Activated naive CD8-positive, alpha-beta T cell treated with anti-CD3 and anti-CD28 coated beads for 36 hours (primary cell): ENCODE data around the gene L1CAM. TPM values are rescaled to one million over a fixed set of nuclear protein-coding genes. Genes with fewer than 3 reads are reported as not detected.
A peak's percentile ranks its signal among the peaks of the same experiment; 100 is the strongest.

Experiments used
- DNase-seq: peaks from one replicate; pipeline ENCODE4 v3.0.0; 2021
- H3K27ac Mint-ChIP-seq: one replicate; pipeline ENCODE4 v1.8.0; 2022; ENCODE audit warnings: mild to moderate bottlenecking, moderate library complexity, mixed read lengths
- H3K27me3 Mint-ChIP-seq: one replicate; pipeline ENCODE4 v1.8.0; 2022; ENCODE audit warnings: mild to moderate bottlenecking, mixed read lengths
- H3K36me3 Mint-ChIP-seq: one replicate; pipeline ENCODE4 v1.8.0; 2021; ENCODE audit warnings: mild to moderate bottlenecking, mixed read lengths
- H3K4me1 Mint-ChIP-seq: one replicate; pipeline ENCODE4 v1.8.0; 2021; ENCODE audit warnings: mixed read lengths
- H3K4me3 Mint-ChIP-seq: one replicate; pipeline ENCODE4 v1.8.0; 2022; ENCODE audit warnings: mild to moderate bottlenecking, moderate library complexity, mixed read lengths
- H3K9me3 Mint-ChIP-seq: one replicate; pipeline ENCODE4 v1.8.0; 2022; ENCODE audit warnings: mixed read lengths
- total RNA-seq, 2 experiments: library from RNA; stranded (reverse); gene quantifications; one replicate each; pipeline ENCODE4 v1.2.3, GENCODE V29; 2021

The L1CAM gene, protein sequence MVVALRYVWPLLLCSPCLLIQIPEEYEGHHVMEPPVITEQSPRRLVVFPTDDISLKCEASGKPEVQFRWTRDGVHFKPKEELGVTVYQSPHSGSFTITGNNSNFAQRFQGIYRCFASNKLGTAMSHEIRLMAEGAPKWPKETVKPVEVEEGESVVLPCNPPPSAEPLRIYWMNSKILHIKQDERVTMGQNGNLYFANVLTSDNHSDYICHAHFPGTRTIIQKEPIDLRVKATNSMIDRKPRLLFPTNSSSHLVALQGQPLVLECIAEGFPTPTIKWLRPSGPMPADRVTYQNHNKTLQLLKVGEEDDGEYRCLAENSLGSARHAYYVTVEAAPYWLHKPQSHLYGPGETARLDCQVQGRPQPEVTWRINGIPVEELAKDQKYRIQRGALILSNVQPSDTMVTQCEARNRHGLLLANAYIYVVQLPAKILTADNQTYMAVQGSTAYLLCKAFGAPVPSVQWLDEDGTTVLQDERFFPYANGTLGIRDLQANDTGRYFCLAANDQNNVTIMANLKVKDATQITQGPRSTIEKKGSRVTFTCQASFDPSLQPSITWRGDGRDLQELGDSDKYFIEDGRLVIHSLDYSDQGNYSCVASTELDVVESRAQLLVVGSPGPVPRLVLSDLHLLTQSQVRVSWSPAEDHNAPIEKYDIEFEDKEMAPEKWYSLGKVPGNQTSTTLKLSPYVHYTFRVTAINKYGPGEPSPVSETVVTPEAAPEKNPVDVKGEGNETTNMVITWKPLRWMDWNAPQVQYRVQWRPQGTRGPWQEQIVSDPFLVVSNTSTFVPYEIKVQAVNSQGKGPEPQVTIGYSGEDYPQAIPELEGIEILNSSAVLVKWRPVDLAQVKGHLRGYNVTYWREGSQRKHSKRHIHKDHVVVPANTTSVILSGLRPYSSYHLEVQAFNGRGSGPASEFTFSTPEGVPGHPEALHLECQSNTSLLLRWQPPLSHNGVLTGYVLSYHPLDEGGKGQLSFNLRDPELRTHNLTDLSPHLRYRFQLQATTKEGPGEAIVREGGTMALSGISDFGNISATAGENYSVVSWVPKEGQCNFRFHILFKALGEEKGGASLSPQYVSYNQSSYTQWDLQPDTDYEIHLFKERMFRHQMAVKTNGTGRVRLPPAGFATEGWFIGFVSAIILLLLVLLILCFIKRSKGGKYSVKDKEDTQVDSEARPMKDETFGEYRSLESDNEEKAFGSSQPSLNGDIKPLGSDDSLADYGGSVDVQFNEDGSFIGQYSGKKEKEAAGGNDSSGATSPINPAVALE
- total RNA-seq: under 1 TPM; 0.16 to 0.29 TPM

GRCh38 chrX:153885968-153886903 lies at the start of gene L1CAM:
Gene L1CAM, minus strand, starts transcription at chrX:153886173. Its CDS starts 10,337 bp downstream, at chrX:153875836.
- no peaks in the 10 kb centered on the region for H3K36me3 Mint-ChIP-seq
- peaks cover 31% of the 10 kb centered on the region for H3K27me3 Mint-ChIP-seq
- peaks cover 2% of the 10 kb centered on the region for H3K4me1 Mint-ChIP-seq
- no peak within 1 kb of the TSS for H3K27ac Mint-ChIP-seq
- H3K9me3 Mint-ChIP-seq: no peaks in the 10 kb centered on the region
- peak within 1 kb of the TSS; percentile 37 for H3K4me3 Mint-ChIP-seq
- no peak for DNase-seq

DNA sequence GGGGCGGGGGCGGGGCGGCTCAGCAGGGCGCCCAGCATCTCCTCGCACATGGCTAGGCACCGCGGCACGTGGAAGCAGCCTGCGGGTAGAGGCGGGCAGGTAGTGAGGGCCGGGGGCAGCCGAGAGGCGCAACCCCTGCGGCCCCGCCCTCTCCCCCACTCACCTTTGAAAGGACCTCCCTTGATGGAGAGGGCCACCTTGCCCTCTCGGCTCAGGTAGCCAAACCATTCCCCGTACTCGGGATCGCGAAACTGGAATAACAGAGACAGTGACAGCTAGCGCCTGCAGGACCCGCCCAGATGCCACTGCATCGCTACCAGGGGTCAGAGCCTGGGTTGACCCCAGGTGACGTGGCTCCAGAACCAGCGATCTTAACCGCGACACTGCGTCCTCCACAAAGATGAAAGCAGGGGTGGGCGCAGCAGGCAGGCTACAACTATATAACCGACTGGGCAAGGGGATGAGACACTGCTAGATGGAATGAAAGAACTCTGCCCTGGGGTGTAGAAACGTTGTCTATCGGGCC lies 49.4 kb upstream of the L1CAM start:
- H3K27ac Mint-ChIP-seq: peak overlapping the region; percentile 74
- no peaks in the 10 kb centered on the region for H3K9me3 Mint-ChIP-seq
- no peak for DNase-seq
- peaks cover 17% of the 10 kb centered on the region for H3K36me3 Mint-ChIP-seq
- peaks cover 20% of the 10 kb centered on the region for H3K4me1 Mint-ChIP-seq
- H3K27me3 Mint-ChIP-seq: no peaks in the 10 kb centered on the region
- H3K4me3 Mint-ChIP-seq: peak overlapping the region; percentile 64

GRCh38 chrX:153934762-153935325 lies 48.9 kb upstream of the L1CAM start, which contains the start of gene NAA10:
Gene NAA10, minus strand, starts transcription at chrX:153935037. Its CDS starts 133 bp downstream, at chrX:153934904.
- Mint-ChIP-seq H3K36me3 (peaks cover 17% of the 10 kb centered on the region), H3K4me3 (peak within 1 kb of the TSS; percentile 86), H3K27me3 (no peaks in the 10 kb centered on the region), H3K27ac (peak within 1 kb of the TSS; percentile 79), H3K9me3 (no peaks in the 10 kb centered on the region), H3K4me1 (peaks cover 20% of the 10 kb centered on the region)
- peak; percentile 77 for DNase-seq

DNA sequence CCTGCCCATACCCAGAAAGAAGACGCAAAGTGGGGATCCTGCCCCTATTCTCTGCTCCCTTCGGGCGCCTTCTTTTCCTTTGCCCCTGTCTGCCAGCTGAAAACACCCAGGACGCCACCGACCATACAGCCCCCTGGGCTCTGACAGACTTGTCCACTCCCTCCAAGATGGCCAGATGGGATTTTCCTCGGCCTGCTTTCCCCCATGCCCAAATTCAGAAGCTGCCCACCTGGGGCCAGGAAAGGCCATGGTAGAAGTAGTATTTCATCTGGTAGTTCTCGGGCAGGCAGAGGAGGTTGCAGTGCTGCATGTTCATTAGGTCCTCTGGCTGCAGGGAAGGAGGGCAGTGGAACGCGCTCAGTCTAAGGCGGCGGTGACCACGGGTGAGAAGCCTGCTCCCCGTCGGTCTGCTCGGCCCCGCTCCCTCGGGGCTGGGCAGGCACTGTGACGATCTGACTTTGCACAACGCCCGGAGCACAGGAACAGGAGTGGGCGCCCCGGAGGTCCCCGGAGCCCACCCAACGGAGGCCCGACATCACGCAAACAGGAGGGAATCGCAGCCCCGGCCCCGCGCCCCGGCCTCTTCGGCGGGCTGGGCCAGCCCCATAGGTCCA lies 48.3 kb upstream of the L1CAM start:
- H3K4me3 Mint-ChIP-seq: peak overlapping the region; percentile 86
- no peaks in the 10 kb centered on the region for H3K27me3 Mint-ChIP-seq
- peaks cover 17% of the 10 kb centered on the region for H3K36me3 Mint-ChIP-seq
- H3K9me3 Mint-ChIP-seq: no peaks in the 10 kb centered on the region
- no peak for DNase-seq
- H3K4me1 Mint-ChIP-seq: peaks cover 19% of the 10 kb centered on the region
- peak overlapping the region; percentile 79 for H3K27ac Mint-ChIP-seq

DNA sequence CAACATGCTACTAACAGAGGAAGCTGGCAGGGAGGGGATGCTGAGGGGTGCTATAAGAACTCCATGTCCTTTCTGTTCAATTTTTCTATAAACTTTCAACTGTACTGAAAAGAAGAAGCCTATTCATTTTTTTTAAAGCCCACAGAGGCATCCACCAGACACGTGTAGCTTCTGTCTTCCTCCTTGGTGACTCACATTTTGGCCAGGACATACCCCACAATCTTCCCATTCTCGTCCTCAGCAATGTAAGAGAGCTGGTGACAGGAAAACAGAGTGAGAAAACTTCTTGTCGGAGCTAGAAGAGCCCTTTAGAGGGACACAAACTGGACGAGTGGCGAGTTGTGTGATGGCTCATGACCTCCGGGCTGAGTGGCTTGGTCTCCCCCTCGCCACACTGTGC lies 47.8 kb upstream of the L1CAM start:
- Mint-ChIP-seq H3K4me3 (peak overlapping the region; percentile 86), H3K9me3 (no peaks in the 10 kb centered on the region), H3K27me3 (no peaks in the 10 kb centered on the region), H3K27ac (peak overlapping the region; percentile 79), H3K36me3 (peaks cover 20% of the 10 kb centered on the region), H3K4me1 (peaks cover 23% of the 10 kb centered on the region)
- DNase-seq: no peak

DNA sequence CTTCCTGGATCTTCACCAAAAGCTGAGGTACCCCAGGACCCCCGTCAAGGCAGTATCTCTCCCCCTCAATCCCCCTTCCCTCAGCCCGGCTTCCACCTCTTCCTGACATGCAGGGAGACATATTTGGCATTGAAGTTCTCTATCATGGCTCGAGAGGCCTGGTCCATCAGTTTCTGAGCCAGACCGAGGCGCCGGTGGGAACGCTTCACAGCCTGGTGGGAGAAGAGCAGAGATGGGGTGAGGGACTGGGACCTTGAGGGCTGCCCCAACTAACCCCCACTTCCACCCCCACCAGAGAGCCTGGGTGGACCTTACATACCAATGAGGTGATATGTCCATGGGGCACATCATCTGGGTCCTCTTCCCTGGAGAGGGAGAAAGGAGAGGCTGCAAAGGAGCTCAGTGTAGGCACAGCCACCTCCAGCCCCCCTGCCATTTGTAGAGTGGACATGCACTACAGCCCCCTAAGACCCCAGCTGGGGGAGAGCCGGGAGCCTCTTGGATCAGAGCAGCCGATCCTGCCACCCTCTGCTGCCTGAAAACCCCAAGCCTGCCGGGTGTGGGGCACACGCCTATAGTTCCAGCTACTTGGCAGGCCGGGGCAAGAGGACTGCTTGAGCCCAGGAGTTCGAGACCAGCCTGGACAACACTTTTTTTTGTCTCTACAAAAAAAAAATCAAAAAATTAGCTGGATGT lies 46.4 kb upstream of the L1CAM start:
- Mint-ChIP-seq H3K4me1 (peaks cover 18% of the 10 kb centered on the region), H3K27ac (peak overlapping the region; percentile 12), H3K36me3 (peaks cover 22% of the 10 kb centered on the region), H3K4me3 (no peak overlapping the region), H3K9me3 (no peaks in the 10 kb centered on the region), H3K27me3 (no peaks in the 10 kb centered on the region)
- no peak for DNase-seq

DNA sequence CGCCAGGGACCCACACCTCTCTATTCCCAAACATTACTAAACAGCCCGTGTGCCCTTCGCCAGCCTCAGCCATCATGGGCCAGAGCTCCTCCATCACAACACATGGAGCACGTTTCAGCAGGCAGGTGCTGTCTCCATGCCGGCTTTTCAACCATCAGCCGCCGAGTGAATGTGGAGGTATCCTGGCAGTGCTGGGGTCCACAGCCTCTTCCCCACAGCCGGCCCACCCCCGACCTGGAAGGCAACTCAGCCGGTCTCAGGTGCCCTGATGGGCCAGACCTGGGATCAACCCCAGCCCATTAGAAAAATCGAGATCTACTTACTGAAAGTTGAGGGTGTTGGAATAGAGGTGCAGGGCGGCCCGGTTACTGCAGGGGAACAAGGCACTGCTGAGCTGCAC lies 45.8 kb upstream of the L1CAM start:
- peaks cover 18% of the 10 kb centered on the region for H3K4me1 Mint-ChIP-seq
- peaks cover 22% of the 10 kb centered on the region for H3K36me3 Mint-ChIP-seq
- H3K9me3 Mint-ChIP-seq: no peaks in the 10 kb centered on the region
- H3K27me3 Mint-ChIP-seq: no peaks in the 10 kb centered on the region
- DNase-seq: no peak
- H3K4me3 Mint-ChIP-seq: peak overlapping the region; percentile 32
- H3K27ac Mint-ChIP-seq: peak overlapping the region; percentile 79

- no peak overlapping the region for H3K4me3 Mint-ChIP-seq
- peaks cover 19% of the 10 kb centered on the region for H3K36me3 Mint-ChIP-seq
- DNase-seq: no peak
- H3K27ac Mint-ChIP-seq: peak overlapping the region; percentile 79
- H3K4me1 Mint-ChIP-seq: peaks cover 18% of the 10 kb centered on the region
- no peaks in the 10 kb centered on the region for H3K9me3 Mint-ChIP-seq
- no peaks in the 10 kb centered on the region for H3K27me3 Mint-ChIP-seq
Measured at GRCh38 chrX:153931151-153931550, 45.2 kb upstream of the L1CAM start.

DNA sequence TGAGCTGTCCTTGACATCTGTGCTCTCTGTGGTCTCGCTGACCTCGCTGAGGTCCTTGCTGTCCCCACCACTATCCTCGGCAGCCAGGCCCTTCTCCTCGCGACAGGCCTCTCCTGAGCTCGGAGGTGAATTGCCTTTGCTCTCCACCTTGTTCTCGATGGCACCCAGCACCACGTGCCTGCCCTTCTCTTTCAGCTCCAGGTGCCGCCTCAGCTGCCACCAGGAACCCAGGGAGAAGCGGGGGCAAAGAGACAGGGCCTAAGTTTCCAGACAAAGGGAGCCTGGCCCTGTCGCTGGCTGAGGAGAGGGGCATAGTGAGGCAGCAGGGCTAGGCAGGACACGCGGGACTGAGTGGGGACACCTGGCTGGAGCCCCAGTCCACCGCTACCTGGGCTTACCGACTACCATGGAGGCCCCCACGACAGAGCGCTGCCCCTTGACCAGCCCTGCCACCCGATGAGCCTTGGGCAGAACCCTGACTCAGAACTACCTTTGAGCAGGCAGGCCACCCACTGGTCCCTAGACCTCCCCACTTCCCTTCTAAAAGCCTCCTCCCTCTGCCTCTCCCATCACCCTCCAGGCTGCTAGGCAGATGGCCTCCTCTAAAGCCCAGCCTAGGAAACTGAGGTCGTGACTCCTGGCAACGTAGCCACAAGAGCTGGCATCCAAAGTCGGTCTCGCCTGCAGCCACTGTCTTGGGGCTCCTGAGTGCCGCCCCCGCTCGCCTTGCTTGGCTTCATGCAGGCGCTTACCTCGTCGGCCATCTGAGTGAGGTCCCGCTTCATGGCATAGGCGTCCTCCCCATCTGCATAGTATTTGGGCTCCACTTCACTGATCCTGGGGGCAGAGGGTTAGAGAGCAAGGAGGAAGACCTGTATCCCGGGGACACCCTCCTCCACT lies 44.3 kb upstream of the L1CAM start:
- no peak for DNase-seq
- no peaks in the 10 kb centered on the region for H3K27me3 Mint-ChIP-seq
- H3K27ac Mint-ChIP-seq: peak overlapping the region; percentile 62
- peak overlapping the region; percentile 32 for H3K4me3 Mint-ChIP-seq
- H3K4me1 Mint-ChIP-seq: peaks cover 16% of the 10 kb centered on the region
- H3K9me3 Mint-ChIP-seq: no peaks in the 10 kb centered on the region
- peaks cover 18% of the 10 kb centered on the region for H3K36me3 Mint-ChIP-seq

DNA sequence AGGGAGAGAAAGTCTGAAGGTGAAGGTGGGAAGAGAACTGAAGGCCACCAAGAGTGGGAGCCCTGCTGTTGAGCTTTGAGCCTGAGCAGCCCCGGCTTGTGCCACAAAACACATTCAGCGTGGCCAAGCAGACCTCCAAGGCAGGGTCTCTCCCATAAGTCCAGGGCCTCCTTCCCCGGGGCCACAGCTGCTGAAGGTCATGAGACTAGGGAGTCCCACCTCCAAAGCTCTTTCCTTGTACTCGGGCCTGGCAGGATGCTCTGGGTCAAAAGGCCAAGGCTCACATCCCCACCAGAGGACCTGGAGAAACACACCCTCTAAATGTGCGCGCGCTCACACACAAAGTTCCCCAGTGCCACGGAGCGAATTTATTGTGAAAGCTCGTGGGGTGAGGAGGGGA lies 43.6 kb upstream of the L1CAM start:
- Mint-ChIP-seq H3K9me3 (no peaks in the 10 kb centered on the region), H3K4me3 (peak overlapping the region; percentile 74), H3K27ac (peak overlapping the region; percentile 29), H3K36me3 (peaks cover 25% of the 10 kb centered on the region), H3K4me1 (peaks cover 16% of the 10 kb centered on the region), H3K27me3 (no peaks in the 10 kb centered on the region)
- DNase-seq: no peak

DNA sequence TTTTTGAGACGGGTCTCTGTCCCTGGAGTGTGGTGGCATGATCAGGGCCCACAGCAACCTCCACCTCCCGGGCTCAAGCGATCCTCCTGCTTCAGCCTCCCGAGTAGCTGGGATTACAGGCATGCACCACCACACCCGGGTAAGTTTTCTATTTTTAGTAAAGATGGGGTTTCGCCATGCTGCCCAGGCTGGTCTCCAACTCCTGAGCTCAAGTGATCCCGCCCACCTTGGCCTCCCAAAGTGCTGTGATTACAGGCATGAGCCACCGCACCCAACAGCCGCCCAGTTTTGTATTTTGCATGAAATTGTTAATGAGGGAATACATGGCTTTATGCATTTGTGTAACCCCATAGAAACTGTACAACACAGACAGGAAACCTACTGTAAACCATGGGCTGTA lies 42.9 kb upstream of the L1CAM start:
- Mint-ChIP-seq H3K27ac (peak overlapping the region; percentile 68), H3K9me3 (no peaks in the 10 kb centered on the region), H3K4me3 (peak overlapping the region; percentile 74), H3K36me3 (peaks cover 27% of the 10 kb centered on the region), H3K4me1 (peaks cover 16% of the 10 kb centered on the region), H3K27me3 (no peaks in the 10 kb centered on the region)
- DNase-seq: no peak
